Choroid plexus epithelial cell (primary cell): ENCODE data around the gene SAMD8.
"Not testable (repeated sequence)": the region's sequence is repeated elsewhere in the genome, so short reads cannot be mapped to it uniquely, and the experiment has no call there.

Experiments used
- DNase-seq: peaks from one replicate; pipeline ENCODE4 v3.0.0-alpha.2; 2010; ENCODE audit warnings: low read depth
- H3K4me3 ChIP-seq: 2 replicates; pipeline ENCODE4 v1.5.1; 2011; ENCODE audit warnings: low read depth, mild to moderate bottlenecking, control low read depth, low read length, moderate library complexity
- TF ChIP-seq, protein P1 (sequence below): conservative IDR thresholded peaks from 2 replicates; pipeline ENCODE4 v1.5.1; 2011; ENCODE audit warnings: low read depth, mild to moderate bottlenecking, control low read depth, inconsistent platforms, low read length, moderate library complexity

SAMD8 gene

GRCh38 chr10:75197906-75198305, 86.5 kb downstream of the SAMD8 start:
- no peak for DNase-seq
- H3K4me3 ChIP-seq: no peak overlapping the region
- TF ChIP-seq, protein P1, sequence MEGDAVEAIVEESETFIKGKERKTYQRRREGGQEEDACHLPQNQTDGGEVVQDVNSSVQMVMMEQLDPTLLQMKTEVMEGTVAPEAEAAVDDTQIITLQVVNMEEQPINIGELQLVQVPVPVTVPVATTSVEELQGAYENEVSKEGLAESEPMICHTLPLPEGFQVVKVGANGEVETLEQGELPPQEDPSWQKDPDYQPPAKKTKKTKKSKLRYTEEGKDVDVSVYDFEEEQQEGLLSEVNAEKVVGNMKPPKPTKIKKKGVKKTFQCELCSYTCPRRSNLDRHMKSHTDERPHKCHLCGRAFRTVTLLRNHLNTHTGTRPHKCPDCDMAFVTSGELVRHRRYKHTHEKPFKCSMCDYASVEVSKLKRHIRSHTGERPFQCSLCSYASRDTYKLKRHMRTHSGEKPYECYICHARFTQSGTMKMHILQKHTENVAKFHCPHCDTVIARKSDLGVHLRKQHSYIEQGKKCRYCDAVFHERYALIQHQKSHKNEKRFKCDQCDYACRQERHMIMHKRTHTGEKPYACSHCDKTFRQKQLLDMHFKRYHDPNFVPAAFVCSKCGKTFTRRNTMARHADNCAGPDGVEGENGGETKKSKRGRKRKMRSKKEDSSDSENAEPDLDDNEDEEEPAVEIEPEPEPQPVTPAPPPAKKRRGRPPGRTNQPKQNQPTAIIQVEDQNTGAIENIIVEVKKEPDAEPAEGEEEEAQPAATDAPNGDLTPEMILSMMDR: no peak

DNA sequence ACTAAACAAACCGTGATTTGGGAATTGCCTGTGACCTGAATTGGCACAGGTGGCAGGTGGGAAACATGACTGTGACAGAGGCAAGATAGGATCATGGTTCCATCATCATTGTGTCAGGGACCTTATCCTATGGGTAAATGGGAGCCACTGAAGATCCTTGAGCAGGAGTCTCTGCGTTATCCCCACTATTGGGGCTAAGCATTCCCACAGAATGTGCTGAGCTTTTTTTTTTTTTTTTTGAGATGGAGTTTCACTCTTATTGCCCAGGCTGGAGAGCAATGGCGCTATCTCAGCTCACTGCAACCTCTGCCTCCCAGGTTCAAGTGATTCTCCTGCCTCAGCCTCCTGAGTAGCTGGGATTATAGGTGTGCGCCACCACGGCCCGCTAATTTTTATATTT, 88.5 kb downstream of the SAMD8 start:
- DNase-seq, H3K4me3 ChIP-seq: not testable (repeated sequence)

- TF ChIP-seq, protein P1: no peak
- H3K4me3 ChIP-seq: no peak overlapping the region
- no peak for DNase-seq
Measured at GRCh38 chr10:75201793-75202307, 90.4 kb downstream of the SAMD8 start.

DNA sequence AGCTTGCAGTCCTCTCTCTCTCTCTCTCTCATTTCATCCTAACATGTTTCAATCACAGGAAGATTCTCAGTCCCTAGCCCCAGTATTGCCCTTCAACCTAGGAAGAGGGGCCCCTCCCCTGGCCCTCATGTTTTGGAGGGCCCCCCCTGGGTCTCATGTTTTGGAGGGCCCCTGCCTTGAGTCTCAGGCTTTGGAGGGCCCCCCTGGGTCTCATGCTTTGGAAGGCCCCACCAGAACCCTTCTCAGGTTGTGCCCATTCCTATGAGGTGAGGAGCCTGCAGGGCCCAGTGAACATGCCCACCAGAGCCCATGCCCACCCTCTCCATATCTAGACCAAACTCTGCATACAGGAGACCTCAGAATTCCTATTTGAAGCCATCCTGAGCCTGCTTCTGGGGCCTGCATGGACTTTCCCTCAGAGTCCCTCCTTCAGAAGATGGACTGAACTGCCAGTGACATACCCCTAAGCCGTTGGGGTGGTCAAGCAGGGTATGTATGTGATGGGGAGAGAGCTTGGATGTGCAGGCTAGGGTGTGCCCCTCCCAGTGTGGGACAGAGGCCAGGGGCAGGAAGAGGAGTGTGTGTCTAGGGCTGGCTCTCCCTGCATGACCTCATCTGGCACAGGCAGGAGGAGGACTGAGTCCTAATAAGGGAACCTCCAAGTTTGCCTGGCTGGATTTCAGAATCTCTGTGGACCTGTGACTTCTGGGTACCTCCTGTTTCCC, 91.0 kb downstream of the SAMD8 start:
- DNase-seq: peak; percentile 34

DNA sequence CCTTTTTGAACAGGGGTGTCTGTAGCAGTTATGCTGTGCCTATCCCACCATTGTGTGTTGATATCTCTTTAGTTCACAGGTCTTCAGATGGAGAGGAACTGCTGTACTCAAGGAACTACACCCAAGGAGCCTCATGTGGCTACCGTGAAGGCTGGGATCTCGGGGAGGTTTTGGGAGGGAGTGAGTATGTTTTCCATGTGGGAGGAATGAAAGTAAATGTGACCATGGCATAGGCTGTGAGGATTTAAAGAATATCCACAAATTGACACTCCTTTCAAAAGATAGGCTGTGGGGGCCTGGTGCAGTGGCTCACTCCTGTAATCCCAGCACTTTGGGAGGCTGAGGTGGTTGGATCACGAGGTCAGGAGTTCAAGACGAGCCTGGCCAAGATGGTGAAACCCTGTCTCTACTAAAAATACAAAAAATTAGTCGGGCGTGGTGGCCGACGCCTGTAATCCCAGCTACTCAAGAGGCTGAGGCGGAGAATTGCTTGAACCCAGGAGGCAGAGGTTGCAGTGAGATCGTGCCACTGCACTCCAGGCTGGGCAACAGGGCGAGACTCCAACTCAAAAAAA, 91.7 kb downstream of the SAMD8 start:
- H3K4me3 ChIP-seq, DNase-seq: not testable (repeated sequence)

More for the DNA sequence above, 91.0 kb downstream of the SAMD8 start:
- H3K4me3 ChIP-seq: no peak overlapping the region
- TF ChIP-seq, protein P1: no peak

DNA sequence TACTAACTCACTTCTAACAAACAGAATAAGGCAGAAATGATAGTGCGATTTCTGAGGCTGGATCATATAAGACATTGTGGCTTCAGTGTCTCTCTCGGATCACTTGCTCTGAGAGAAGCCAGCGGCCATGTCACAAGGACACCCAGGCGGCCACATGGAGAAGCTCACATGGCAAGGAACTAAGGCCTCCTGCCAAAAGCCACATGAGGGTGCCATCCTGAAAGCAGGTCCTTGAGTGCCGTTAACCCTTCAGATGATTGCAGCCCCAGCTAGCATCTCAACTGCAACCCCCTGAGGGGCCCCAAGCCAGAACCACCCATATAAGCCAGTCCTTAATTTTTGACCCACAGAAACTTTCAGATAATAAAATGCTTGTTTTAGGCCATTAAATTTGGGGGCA, 92.3 kb downstream of the SAMD8 start:
- TF ChIP-seq, protein P1: no peak
- no peak overlapping the region for H3K4me3 ChIP-seq
- DNase-seq: no peak

DNA sequence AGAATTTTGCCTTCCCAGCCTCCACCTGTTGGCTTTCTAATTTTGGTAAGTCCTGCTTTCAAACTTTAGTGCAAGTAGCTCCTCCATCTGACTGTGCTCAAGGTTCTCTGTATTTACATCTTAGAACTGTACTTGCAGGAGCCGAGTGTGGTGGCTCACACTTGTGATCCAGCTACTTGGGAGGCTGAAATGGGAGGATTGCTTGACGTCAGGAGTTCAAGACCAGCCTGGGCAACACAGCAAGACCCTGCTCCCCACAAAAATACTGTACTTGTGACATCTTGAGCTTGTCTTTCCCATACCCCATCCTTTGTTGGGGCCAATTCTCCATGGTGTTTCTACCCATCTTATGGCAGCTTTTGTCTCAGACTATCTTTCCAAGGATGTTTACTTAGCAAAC, 94.5 kb downstream of the SAMD8 start:
- TF ChIP-seq, protein P1: no peak
- DNase-seq: no peak
- H3K4me3 ChIP-seq: no peak overlapping the region

GRCh38 chr10:75206638-75207037, 95.2 kb downstream of the SAMD8 start:
- not testable (repeated sequence) for H3K4me3 ChIP-seq, DNase-seq
